Measurements from ENCODE around the gene GRID1.
"Not testable (repeated sequence)": the region's sequence is repeated elsewhere in the genome, so short reads cannot be mapped to it uniquely, and the experiment has no call there.

The GRID1 gene

DNA sequence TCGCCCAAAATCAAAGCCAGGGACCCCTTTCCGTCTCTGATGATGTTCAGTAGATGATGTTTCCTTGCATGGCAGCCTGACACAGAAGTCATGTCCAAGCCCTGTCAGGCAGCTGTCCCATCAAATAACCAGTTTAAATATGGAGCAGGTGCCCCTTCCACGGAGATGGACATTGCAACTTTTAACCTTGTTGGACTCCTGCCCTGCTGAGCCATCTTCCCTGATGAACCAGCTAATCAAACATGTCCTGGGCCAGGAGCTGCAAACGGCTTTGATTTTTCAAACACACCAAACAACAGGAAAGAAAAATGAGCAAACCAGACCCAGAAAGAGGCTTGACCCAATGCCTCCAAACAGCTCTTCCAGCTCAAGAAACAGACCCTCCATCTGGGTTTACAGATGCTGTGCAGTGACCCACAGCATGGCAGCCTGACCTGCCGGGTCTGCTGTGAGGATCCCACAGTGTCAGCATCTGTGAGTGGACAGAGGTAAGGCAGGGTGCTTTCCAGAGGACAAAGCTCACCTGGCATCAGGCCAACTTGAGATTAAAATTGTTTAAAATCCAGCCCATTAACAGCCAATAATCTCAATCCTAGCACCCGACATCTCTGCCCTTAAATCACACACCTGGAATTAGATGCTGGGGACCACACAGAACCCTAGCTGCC lies 372.6 kb downstream of the GRID1 start:
- no peak for DNase-seq (ENCODE audit: low read depth)

DNA sequence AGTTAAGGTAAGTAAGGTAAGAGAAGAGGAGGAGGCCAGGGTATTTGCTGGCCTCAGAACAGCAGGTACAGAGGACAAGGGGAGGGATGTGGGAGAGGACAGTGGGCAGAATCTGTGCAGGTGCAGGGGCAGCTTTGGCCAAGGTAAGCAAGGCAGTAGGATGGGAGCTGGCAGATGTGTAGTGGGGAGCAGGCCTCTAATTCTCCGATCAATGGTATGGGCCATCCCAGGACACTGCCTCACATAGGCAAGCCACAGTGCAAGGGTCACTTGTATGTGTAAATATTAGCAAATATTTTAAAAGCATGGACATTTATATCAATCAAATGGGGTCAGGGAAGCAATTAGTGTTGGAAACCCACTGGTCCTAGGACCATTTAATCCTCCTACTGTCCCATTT lies 373.5 kb downstream of the GRID1 start:
- no peak for DNase-seq (ENCODE audit: low read depth)

DNA sequence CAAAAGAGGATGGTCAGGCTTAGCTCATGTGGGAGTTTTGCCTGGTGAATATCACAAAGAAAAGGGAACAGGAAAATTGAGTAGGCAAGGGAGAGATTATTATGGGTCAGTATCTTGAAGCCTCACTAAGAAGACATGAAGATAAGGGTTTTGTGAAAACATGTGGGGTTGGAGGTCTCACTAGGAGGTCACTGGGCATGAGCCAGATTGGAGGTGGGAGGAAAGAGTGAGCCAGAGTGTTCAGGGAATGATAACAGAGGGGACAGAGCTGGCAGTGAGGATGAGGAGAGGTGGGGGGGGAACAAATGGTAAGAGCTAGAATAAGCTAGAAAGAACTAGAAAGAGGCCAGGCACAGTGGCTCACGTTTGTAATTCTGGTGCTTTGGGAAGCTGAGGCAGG lies 374.3 kb downstream of the GRID1 start:
- no peak for DNase-seq (ENCODE audit: low read depth)

DNA sequence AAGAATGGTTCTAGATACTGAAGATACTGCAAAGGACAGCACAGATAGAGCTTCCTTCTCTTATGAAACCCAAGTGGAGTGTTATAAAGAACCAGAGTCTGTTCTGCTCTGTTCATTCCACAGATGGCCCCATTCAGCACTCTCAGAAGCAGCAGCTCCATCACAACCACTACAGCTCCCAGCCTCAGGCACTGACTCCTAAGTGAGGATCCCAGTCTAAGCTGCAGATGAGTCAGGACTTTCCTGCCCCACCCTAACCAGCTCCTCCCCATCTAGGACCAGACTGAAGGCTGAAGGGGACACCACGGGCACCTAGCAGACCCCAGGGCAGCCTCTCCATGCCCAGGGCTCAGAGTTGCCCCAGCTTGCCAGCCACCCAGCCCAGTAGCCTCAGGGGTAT lies 379.8 kb downstream of the GRID1 start:
- no peak for DNase-seq (ENCODE audit: low read depth)

DNA sequence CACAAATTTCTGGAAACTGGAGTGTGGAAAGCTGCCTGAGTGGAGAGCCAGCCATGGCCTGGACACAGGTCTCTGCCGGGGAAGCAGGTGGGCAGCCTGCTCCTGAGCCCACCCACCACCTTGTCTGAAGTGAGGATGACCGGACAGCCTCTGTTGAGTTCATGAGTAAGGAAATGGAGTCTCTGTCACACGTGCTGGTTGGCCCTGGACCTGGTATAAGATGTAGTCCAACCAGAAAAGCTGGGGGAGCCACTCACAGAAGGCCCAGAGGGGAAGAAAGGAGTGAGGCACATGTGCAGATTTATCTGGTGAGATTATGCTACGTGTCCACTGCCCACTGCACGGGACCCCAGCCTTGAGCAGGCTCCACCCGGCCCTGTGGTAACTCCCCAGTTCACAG lies 383.5 kb downstream of the GRID1 start:
- no peak for DNase-seq (ENCODE audit: low read depth)

DNA sequence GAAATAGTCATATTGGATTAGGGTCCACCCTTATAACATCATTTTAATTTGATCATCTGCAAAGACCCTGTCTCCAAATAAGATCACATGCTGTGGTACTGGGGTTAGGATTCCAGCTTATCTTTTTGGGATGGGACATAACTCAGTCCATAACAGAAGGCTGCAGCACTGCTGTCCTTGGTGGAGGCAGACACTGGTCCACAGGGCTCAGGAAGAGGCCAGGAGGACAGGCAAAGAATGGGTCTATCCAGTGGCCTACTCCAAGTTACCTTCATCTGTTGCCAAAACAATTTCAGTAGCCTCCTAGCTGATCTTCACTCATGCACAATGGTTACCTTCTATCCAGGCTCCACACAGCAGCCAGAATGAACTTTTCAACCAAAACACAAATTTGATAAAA lies 387.0 kb downstream of the GRID1 start:
- no peak for DNase-seq (ENCODE audit: low read depth)

DNA sequence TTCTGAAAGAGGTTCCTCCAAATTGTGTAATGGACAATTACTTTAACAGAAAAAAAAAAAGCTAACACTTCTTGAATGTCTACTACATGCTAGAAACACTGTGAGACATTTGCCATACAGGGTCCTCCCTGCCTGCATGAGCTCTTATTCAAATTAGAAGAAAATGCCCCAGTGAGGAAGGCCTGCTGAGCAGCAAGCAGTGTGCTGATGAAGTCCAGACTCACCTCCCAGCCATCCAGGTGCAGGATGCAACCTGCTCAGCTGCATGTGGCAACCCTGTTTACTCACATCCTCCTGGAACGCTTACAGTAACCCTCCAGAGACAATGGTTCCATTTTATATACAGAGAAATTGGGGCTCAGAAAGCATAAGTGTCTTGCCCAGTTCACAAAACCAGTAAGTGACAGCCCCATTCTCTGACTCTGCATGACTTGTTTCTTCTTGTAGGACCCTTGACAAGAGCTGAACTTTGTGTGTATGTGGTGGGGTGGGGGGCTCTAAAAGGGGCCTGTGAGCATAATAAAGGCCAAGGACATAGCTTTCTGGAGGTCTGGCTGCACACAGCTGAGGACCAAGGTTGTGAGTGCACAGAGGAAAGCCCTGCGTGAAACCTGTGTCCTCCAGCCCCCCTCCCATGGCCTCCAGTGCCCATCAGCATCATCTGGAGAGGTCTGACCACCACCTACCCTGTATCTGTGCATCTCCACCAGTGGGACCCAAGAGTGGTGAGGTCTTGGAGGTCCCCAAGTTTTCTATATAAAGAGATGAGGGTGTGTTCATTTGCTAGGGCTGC lies 387.8 kb downstream of the GRID1 start:
- no peak for DNase-seq (ENCODE audit: low read depth)

DNA sequence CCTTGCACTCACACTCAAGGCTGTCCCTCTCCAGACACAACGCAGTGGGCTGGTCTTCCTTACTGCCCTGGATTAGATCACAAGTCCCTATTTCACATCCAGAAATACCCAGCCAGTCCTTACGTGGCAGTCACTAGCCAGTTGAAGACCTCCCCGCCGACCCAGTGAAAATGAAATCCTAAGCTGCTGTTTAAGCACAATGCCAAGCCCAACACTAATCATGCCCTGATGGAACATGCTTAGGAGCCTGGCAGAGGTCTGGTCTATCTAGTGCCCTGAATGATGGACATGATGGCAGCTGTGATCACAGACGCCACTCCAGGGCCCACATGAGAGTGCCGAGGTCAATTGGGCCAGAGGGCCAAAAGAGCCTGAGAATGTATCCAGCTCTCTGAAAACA lies 389.0 kb downstream of the GRID1 start:
- no peak for DNase-seq (ENCODE audit: low read depth)

DNA sequence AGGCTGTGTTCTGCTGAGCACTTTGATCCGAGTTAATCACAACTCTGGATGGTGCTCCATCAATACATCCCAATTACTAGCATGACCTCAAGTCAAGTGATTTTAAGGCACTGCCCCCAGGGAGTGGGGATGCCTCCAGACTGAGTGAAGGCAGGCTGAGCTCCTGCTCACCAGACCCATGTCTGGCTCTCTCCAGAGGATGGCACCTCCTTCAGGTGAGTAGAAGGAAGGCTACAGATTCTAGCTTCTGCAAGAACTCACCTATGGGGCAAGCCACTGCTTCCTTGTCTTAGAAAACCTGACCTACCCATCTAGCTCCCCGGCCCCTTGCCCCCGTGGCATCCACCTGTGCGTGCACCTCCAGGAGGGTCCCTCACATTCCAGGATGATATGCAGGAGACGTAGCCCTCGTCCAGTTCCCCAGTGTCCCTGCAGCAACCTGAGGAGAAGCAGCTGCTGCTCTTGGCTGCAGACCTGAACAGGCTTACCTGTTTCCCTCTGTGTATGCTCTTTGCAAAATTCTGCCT lies 390.3 kb downstream of the GRID1 start:
- no peak for DNase-seq (ENCODE audit: low read depth)

DNA sequence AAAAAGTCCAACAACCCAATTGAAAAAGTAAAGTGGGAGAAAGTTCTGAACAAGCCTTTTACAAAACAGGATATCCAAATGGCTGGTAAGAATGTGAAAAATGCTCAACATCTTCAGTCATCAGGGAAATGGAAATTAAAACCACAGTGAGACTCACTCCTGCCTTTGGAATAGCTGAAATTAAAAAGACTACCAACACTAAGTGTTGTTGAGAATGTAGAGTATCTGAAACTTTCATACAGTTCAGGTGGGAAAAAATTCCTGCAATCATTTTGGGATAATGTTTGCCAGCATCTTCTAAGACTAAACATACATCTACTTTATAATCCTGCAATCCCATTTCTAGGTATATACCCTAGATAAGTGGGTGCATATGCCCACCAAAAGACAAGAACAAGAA lies 395.1 kb downstream of the GRID1 start:
- no peak for DNase-seq (ENCODE audit: low read depth)

DNA sequence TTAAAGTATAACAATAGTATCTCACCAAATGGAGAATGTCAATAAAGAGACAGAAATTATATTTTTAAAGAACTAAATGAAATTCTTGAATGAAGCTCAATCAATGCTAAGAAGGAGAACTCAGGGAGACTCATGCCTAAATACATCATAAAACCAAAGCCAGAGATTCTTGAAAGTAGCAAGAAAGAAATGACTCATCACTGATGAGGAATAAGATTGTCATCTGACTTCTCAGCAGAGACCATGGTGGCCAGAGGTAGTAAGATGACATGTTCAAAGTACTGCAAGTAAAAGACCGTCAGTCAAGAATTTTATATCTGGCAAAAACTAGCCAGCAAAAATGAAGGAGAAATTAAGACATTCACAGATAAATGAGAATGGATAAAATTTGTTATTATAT lies 399.0 kb downstream of the GRID1 start:
- no peak for DNase-seq (ENCODE audit: low read depth)

DNA sequence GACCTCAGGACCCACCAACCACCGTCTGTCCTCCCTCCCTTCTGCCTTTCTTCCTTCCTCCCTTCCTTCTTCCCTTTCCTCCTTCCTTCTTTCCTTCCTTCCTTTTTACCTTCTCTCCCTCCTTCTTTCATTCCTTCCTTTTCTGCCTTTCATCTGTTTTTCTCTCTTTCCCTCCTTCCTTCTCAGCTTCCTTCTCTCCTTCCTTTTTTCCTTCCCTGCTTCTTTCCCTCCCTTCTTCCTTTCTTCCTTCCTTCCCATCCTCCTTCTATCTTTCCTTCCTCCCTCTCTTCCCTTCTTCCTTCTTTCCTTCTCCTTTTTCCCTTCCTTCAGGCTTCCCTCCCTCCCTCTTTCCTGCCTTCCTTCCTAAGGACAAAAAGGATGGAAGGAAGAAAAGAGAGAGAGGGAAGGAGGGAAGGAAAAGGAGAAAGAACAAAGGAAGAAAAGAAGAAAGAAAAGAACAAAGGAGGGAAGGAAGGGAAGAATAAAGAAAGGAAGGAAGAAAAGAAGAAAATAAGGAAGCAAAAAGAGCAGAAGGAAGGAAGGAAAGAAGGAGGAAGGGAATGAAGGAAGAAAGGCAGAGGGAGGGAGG lies 405.0 kb downstream of the GRID1 start:
- no peak for DNase-seq (ENCODE audit: low read depth)

DNA sequence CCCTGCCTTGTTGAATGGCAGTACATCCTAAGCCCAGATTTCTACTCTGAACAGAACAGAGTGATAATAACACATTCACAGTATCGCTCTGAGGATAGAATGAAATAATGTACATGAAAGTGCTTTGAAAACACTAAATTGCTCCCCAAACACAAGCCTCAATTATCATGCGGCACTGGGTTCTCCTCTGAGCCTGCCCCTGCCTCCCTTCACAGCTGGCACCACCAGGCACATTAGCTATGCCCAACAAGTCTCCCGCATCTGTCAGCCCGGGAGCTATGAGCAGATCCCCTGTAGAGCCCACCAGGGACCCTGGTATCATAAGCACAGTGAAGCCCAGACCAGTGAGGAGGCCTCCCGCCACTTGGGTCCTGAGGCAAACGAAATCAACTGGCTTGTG lies 405.5 kb downstream of the GRID1 start:
- no peak for DNase-seq (ENCODE audit: low read depth)

DNA sequence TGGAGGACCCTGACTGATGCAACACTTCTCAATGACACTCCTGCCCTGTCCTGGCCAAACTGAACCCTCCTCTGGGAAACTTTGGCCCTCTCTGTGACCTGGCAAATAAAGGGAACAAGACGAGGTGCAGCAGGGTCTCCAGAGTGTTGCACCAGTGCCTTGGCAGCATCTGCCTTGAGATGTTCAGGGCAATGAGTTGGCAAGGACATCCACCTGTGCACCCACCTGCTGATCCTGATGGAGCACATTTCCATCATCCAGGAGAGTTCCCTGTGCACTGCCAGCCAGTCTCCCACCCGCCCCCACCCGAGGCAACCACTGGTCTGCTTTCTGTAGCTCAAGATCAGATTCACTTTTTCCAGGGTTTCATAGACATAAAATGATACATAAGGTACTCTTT lies 407.4 kb downstream of the GRID1 start:
- no peak for DNase-seq (ENCODE audit: low read depth)

DNA sequence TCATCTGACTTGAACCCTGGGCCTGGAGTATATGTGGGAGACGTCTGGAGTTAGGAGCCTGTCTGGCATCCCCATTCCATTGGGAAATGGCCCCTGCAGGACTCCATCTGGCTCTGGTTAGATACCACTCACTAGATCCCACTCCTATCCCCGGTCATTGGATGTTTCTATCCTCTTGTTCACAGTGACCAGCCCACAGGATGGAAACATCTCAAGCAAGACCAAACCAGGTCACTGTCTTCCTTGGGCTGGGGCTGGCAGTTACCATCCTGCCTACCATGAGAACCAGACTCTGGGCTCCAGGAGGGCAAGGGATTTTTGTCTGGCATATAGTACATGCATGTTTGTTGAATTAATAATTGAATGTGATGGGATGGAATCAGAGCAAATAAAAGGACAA lies 415.7 kb downstream of the GRID1 start:
- no peak for DNase-seq (ENCODE audit: low read depth)

DNA sequence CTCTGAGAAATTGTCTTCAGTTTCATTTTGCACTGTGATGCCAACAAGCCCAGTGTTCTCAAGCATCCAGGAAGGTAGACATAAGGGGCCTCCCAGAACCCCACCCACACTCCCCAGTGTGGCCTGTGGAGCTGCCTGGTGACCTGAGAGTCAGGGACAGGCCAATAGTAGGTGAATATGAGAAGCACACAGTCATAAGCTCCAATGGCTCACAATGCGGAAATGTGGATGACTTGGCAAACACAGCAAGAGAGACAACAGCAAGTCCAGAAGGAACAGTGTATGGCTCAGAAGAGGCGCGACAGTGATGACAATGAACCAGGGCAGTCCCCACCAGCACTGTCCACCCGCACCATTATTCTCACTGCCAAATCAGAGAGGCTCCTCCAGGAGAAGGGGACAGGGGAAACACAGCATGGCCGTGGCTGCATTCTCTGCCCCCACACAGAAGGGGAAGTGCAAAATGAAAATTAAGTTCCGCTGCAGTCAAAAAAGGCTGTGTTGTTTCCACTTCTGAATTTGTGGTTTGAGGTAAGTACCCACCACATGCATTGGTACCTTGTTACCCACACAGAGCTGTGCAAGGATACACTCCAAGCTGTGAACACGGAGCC lies 419.8 kb downstream of the GRID1 start:
- DNase-seq (ENCODE audit: low read depth) = no peak

DNA sequence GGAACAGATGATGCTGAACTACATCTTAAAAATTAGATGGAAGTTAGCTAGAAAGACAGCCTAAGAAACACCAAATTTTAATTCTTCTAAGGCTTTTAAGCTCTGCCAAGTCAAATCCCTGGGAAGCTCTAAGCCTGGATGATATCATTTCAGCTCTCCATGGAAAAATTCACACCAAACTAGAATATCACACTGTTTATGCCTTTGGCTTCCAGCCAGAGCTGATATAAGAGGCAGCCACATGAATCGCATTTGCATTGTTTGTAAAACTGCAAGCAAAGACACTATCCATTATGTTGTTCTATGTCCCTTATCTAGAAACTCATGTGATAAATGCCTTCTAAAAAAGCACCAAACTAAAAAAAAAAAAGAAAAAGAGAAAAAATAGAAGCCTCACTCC lies 430.4 kb downstream of the GRID1 start:
- DNase-seq (ENCODE audit: low read depth) = no peak

DNA sequence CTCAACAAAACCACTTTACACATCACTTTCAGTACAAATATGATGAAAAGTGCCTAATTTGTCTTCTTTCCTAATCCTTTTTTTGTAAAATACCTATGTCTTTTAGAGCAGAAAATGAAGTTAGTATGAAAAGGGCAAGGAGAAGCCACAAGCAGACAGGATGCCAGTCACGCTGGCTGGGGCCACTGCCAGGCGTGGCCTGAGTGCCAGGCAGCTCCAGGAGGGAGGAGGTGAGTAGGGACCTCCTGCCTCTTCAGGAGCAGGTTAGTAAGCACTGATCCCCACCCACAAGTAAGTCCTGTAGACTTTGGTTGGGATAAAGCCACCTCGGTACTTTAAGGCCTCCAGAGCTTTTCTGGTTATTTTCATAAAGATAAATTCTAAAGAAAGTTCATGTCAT lies 432.0 kb downstream of the GRID1 start:
- DNase-seq (ENCODE audit: low read depth) = no peak

DNA sequence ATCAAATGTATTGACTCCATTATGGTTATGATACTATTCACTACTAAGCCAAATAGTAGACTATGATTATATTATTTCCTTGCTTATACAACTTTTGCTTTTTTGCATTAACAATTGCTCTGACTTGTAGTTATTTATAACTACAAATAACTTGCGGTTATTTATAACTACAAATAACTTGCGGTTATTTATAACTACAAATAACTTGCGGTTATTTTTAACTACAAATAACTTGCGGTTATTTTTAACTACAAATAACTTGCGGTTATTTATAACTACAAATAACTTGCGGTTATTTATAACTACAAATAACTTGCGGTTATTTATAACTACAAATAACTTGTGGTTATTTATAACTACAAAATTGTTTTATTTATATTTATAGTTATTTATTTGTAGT lies 436.6 kb downstream of the GRID1 start:
- not testable (repeated sequence) for DNase-seq (ENCODE audit: low read depth)

DNA sequence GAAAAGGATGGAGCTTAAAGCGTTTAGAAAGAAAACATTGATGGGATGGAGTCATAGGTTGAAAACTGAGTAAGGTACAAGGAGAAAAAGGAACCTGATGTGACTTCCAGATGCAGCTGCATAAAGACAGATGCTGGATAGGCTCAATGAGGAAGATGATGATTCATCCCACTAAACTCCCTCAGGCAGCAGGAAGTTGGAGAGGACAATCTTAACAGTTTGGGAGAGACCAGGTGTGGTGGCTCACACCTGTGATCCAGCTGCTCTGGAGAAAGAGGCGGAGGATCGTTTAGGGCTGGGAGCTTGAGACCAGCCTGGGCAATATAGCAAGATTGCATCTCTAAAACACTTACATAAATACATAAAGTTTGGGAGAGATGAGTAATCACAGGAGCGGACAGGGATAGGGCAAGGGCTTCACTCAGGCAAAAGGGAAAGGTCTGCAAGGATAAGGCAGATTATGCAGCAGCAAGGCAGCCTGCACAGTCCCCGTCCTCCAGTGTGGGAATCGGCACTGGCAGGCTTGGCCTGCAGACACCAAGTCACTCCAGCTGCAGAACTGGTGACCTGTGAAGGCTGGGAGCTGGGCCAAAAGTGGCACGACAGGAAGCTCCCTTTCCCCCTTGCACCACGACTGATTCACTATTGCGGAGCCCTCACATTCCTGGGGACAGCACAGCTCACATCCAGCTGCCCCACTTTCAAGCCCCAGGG lies 438.5 kb downstream of the GRID1 start:
- DNase-seq (ENCODE audit: low read depth) = no peak

DNA sequence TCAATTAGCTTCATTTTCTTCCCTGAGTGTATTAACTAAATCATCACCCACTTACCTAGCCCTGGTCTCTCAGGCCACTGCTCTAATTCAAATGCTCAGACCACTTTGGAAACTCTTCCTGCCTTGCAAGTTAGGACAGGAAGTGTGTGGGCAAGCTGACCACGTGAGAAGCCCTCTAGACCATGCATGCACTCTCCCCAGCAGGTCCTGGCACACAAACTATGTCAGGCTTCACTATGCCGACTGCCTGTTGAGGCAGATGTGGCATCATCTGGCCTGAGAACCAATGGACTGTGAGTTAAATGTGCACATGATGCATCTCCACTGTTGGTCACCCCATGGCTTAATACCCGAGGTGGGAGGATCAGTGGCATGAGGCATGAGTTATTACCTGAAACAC lies 439.6 kb downstream of the GRID1 start:
- no peak for DNase-seq (ENCODE audit: low read depth)

DNA sequence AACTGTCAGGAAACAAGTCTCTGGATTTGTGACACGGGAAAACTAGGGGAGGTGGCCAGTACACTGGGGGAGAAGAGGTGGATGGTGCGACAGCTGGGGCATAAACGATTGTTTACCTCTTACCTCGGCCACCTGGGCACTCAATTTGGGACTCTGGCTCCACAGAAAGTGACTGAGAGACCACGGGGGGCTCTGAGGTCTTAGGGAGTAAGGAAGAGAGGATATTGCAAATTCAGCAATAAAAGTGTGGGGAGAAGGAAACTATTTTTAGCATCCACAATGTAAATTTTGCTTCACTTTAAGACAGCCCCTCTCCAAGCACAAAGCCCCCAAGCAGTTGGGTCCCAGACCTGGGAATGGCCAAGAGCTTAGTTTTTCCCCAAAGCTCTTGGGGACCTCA lies 440.5 kb downstream of the GRID1 start:
- DNase-seq (ENCODE audit: low read depth) = no peak

All from T follicular helper cell (primary cell).